NCI-H526 treated with DMSO at 0.1 percent for 48 hours (cell line): ENCODE results near the gene HNRNPDL.
A peak's percentile ranks its signal among the peaks of the same experiment; 100 is the strongest.
"Not testable (repeated sequence)": the region's sequence is repeated elsewhere in the genome, so short reads cannot be mapped to it uniquely, and the experiment has no call there.

Experiments used
- DNase-seq: peaks from one replicate; lab custom pipeline; 2025; lab: John Stamatoyannopoulos, UW

The HNRNPDL gene

DNA sequence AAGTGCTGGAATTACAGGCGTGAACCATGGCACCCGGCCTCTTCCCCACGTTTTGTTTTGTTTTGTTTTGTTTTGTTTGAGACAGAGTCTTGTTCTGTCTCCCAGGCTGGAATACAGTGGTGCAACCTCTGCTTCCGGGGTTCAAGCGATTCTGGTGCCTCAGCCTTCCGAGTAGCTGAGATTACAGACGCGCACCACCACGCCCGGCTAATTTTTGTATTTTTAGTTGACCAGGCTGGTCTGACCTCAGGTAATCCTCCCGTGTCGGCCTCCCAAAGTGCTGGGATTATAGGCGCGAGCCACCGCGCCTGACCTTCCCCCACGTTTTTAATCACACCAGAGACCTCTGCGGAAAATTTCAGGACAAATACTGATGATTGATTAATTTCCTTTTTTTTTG is 2.3 kb upstream of the HNRNPDL start:
- no peak for DNase-seq

DNA sequence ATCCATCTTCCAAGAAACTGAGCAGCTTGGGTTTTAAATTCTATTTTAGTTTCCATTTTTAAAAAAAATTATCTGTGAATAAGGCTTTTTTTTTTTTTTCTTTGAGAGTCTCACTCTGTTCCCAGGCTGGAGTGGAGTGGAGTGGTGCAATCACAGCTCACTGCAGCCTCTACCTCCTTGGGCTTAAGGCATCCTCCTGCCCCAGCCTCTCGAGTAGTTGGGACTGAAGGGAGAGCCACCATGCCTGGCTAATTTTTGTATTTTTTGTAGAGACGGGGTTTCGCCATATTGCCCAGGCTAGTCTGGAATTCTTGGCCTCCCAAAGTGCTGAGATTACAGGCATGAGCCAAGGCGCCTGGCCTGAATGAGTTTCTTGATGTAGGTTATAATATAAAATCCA is 1.6 kb upstream of the HNRNPDL start:
- DNase-seq: no peak

DNA sequence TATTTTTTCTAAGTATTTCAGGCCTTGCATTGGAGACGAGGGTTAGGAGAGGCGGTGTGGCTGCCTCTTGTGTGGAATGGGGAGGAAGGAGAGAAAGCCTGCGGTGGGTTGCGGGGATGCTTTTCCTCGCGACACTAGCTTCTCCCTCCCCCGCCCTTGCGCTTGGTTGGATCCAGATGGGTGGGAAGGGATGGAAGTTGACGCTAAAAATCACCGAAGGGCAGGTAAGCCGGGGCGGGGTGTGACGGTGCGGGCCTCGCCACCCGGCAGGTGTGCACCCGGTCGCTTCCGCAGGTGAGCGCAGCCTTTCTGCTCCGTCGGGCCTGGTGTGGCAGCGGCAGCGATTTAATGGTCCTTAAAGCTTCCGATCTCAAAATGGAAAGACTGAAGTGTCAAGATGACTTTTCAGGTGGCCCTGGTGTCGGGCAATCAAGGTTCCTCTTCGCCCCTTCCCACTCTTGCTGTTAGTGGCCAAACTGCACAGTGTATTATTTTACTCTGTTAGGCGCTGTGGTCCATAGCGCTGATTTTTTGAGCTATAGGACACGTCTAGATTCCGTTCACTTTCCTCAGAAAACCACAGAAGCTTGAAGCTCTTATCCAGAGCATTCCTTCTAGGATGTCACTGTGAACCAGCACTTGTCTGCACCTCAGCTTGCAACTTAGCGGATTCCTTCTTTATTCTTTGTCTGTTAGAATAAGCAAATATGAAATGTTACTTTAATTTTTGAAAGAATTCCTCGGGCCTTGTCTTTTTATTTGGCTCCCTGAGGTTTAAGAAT is 893 bp upstream of the HNRNPDL start:
- DNase-seq: no peak

DNA sequence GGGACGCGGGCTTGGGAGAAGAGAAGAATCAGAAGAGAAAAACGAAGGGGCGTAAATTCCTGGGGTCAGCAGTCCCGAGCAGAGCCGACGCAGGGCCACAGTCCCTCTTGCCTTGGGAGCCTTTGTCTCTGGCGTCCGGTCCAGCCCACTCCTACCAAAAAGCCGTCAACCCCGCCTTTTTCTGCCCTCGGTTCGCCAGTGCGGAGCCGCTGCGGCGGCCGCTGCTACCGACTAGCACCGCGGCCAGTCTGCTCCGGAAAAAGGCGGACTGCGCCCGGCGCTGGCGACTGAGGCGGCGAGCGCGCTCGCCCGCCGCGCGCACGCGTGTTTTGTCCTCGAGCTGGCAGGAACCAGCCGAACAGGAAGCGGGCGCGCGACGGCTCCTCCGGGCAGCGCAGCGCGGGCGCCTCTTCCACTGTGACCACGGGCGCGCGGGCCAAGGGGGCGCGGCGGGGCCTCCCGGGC is 502 bp downstream of the HNRNPDL start:
- peak; percentile 30 for DNase-seq

DNA sequence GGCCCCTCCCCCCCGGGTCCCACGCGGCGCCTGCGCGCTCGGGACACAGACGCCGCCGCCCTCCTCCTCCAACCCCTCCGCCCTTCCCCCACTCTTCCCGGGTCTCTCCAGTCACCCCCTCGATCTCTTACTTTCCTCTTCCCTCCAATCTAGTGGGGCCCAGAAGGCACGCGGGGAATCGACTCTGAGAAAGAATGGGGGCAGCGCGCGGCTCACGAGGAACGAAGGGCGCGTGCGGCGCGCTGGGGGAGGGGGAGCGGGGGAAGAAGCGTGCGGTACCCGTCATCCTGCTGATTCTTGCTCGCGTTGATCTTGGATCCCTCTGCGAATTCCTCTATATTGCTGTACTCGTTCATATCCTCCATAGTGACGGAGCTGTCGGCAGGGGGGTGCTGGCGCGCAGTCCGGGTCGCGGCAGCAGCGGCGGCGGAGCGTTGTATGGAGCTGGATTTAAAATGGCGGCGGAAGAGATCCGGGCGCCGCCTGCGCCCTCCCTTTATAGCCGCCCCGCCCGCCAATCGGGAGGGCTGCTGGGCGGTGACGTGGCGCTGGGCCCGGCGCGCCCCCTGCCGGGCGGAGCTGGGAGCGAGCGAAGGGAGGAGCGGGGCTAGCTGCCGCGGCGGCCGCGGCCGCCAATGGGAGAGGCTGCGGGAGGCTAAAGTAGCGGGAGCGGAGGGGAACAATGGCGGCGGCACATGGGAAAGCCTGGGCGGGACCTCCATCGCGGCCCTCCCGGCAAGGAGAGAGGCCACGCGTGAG is 1.1 kb downstream of the HNRNPDL start:
- DNase-seq: peak; percentile 75

DNA sequence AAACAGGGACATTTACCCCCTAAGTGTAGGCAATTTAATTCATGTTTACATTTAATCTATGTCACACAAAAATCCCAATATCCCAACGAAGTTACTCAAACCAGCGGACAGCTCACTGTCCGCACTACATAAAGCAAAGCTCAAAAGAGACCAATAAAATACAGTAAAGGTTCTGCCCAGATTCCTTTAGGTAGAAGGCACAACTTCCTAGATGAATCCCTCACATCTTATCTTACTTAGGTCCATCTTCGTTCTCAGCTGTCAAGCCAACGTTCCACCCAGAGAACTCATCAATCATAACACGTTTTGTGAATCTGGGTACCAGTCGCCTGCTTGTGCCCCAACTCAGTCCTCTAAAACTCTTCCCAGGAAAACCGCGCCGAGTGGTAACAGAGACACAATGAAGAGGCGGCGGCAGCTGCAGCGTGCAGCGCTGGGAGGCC is 1.7 kb downstream of the HNRNPDL start:
- no peak for DNase-seq

DNA sequence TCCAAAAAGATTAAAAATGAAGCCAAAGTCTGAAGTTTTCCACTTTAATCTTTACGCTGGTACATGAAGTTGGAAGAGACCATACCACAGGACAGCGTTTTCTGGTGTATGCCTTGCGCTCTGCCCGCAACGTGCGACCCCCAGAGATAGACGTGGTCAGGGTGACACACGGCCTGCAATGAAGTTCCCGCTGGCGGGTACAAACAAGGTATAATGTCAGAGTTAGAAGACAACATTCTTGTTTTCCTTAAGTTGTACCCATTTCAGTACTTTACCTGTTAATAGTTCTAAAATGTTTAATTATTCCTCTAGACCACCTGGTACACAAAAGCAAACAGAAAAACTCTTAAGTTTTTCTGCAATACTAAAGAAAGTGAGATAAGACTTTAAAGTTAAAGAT is 4.8 kb downstream of the HNRNPDL start:
- no peak for DNase-seq

DNA sequence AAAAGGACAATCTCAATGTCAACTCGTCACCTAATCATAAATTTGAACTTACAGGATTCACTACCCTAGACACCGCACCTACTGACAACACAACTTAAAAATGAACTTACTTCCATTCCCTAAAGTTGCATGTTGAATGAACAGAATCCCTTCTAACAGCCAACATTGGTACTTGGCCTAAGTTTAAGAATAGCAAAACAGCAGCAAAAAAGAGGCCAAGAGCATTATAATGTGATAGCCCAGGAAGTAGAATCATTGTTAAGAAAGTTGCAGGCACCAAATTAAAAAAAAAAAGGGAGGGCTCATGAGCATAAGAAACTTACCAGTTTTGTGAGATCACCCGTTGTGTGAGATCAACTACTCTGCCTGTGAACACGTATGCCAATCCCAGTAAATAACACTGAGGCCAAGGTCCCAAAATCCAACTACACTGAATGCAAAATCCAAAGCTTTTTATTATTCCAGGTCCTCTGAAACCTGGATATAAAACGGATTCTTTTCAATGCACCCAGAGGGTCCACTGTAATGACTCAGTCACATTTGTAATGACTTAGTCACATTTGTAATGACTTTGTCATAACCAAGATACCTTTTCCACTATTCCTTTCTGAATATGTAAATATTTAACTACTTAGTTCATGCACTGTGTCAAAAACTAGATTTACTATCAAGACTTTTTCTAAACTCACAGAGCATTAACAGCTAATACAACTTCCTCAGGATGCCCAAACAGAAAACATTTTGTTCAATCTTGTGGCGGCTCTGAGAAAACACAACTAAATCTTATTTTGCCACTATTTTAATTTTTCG is 6.8 kb downstream of the HNRNPDL start:
- no peak for DNase-seq

DNA sequence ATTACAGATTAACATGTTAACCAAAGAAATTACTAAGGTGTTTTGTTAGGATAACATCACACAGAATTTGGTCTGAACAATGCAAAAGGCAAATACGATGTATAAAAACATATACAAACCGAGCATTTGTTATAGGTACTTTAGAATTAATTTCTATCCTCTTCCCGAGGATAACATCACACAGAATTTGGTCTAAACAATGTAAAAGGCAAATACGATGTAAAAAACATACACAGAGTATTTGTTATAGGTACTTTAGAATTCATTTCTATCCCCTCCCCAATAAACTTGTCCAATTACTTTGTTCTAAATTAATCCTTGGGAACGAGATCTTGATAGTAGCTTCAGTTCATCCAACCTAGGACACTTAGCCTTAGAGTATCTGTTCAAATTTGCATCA is 7.6 kb downstream of the HNRNPDL start:
- DNase-seq: no peak

DNA sequence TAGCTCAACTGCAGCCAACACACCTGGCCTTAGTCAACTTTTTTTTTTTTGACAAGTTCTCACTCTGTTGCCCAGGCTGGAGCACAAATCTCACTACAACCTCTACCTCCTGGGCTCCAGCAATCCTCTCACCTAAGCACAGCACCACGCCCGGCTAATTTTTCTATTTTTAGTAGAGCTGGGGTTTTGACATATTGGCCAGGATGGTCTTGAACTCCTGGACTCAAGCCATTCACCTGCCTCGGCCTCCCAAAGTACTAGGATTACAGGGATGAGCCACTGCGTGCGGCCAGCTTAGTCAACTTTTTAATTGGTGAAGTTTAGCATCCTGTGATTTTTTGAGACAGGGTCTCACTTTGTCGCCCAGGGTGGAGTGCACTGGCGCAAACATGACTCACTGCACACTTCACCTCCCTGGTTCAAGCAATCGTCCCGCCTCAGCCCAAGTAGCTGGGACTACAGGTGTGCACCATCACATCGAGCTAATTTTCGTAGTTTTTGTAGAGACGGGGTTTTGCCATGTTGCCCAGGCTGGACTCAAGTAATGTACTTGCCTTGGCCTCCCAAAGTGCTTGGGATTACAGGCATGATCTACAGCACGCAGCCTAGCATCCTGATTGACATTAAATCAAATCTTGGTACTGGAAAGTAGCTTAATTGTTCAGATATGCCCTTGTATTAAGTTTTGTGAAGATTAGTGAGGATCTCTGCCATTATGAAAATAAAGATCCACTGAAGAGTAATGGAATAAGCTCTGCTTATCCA is 8.3 kb downstream of the HNRNPDL start:
- DNase-seq: no peak

DNA sequence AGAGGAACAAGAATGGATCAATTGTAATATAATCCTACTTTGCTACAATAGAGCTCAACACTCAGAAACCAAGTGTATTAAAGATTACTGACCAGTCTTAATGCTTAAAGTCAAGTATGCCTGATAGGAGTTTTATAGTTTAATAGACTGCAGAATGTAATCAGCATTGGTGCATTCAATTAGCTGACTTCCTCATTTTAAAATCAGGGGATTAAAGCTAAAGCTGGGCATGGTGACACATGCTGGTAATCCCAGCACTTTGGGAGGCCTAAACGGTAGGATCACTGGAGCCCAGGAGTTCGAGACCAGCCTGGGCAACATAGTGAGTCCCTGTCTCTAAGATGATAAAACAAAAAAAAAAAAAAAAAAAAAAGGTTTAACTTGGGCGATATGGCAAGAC is 10.8 kb downstream of the HNRNPDL start:
- no peak for DNase-seq

DNA sequence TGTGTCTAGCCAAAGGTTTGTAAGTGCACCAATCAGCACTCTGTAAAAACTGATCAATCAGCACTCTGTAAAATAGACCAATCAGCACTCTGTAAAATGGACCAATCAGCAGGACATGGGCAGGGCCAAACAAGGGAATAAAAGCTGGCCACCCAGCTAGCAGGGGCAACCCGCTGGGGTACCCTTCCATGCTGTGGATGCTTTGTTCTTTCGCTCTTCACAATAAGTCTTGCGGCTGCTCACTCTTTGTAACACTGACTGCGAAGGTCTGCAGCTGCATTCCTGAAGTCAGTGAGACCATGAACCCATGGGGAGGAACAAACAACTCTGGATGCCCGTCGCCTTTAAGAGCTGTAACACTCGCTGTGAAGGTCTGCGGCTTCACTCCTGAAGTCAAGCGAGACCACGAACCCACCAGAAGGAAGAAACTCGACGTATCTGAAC is 14.3 kb downstream of the HNRNPDL start:
- no peak for DNase-seq

DNA sequence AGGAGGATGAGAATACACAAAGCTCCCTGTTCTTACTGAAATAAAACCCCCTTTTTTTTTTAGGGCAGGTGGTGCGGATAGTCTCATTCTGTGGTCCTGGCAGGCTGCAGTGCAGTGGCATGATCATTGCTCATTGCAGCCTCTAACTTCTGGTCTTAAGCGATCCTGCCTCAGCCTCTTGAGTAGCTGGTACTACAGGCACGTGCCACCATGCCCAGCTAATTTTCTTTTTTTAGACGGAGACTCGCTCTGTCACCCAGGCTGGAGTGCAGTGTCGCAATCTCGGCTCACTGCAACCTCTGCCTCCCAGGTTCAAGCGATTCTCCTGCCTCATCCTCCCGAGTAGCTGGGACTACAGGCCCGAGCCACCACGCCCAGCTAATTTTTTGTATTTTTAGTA is 15.2 kb downstream of the HNRNPDL start:
- DNase-seq: not testable (repeated sequence)

DNA sequence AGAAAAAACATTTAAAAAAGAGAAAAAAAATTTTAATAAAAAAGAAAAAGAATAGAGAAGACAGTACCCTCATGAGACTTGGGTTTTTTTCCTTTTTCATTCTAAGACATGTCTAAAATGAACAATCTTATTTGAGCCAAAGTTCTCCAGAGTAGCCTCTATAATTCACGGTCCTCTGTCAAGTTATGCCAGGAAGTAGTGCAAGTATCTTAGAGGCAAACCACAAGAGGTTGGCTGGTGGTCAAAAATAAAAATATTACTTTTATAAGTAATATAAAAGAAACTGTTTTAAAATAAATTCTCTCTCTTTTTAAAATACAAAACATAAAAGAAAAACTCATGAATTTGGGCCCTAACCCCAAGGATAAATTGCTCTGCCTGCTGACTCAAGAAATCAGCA is 26.5 kb downstream of the HNRNPDL start:
- no peak for DNase-seq

DNA sequence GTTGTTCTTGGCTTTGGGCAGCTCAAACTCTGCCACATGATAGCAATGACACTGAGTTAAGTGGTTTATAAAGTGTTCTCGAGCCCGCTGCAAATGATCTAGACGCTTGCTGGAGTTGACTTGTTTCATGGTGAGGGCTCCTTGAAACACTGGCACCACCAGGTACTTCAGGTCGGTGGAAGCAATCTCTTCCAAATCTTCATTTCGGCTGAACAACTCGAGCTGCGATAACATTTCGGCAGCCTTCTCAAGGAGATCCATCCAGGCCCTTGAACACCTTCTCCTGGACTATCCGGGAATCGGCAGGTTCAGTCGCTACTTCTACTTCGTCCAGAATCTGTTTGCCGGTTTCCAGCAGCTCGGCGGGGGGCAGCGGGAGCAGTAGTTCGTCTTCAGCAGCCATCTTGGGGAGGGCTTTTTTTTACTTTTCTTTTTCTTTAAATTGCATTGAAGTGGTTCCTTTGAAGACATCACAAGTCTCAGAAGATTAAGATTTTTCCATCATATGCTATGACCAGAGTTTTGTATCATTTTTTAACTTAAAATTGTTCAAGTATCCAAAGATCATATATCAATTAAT is 28.0 kb downstream of the HNRNPDL start:
- no peak for DNase-seq

DNA sequence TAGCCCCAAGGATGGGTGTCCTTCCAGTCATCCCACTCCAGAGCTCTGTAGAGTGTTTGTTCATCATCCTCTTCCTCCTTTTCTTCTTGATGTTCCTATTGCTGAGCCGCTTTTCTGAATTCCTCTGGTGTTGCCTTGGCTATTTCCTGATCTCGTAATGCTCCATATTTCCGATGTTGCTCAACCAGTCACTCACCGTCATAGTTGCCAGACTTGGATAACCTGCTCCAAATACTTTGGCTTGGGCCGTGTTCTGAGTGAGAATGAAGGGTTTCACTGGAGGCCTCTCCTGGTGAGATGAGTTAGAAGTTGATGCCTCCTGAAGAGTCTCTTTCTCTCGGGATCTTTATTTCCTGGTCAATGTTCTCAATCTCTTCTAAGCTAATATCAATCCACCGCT is 28.7 kb downstream of the HNRNPDL start:
- DNase-seq: no peak

DNA sequence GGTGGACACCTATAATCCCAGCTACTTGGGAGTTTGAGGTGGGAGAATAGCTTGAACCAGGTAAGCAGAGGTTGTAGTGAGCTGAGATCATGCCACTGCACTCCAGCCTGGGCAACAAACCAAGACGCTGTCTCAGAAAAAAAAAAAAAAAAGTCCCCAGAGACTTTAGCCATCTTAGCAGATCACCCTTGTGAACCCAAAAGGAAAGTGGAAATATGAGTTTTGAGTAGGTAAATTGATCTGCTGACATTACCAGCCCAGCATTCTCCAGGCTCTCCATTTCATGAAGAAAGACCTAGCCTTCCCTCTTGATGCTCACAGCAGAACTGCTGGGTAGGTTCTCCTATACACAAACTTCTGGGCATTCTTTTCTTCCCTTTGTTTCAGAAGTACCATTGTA is 32.0 kb downstream of the HNRNPDL start:
- DNase-seq: no peak

DNA sequence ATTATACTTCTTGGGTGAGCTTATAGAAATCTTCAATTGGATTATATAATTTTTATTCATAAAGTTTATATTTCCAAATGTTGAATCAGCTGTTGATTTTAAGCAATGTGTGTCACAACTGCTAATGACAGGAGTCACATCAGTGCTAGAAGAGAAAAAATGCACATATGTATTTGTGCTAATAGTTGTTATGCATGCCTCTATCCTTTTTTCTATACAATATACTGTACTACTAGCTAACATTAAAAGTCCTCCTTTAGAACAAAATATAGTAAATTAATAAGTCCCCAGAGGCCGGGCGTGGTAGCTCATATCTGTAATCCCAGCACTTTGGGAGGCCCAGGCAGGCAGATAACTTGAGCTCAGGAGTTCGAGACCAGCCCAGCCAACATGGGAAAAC is 32.7 kb downstream of the HNRNPDL start:
- no peak for DNase-seq

DNA sequence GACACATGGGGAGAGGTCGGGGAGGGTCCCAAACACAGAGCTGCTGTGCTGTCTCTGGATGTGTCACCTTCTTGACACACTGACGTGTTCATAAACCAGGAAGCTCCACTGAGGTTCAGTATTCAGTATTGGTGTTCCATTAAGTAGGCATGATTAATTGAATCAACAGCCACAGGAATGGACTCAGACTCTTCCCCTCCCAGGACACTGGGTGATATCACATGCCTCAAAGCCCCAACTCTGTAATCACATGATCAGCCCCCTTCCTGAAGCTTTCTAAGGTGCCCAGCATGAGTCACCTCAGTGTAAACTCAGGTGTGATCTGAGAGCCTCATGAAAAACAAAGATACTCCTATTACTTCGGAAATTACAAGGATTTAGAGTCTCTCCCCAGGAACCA is 35.4 kb downstream of the HNRNPDL start:
- DNase-seq: no peak

DNA sequence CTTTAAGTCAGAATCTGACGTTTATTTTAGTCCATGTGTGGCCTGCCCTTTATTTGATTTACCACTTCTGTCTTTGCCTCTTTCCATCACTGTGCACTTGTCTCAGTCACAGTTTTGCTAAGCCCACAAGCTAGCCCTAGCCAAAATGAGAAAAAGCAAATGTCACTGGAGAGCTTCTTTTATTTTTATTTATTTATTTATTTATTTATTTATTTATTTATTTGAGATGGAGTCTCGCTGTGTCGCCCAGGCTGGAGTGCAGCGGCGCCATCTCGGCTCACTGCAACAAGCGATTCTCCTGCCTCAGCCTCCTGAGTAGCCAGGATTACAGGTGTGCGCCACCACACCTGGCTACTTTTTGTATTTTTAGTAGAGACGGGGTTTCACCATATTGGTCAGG is 40.2 kb downstream of the HNRNPDL start:
- DNase-seq: not testable (repeated sequence)

DNA sequence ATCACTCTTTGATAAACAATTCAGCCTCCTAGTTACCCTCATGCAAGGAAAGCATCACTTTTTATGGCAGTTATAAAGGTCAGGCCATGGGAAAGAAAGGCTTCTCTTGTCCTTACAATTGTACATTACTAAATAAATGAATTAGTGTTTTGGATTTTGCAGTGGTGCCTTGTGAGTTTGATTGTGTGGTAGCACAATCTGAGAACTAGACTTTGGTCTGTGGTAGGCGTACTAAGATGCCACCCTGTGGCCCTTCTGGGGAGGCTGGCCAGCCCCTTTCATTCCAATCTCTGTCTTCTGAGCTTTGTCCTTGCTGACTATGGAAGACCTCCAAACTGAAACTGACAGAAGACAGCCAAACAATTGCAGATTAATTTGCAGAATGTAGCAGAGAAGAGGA is 41.9 kb downstream of the HNRNPDL start:
- no peak for DNase-seq
